ENCODE measurements around the gene PRDM12.
A peak's percentile ranks its signal among the peaks of the same experiment; 100 is the strongest.

The PRDM12 gene

GRCh38 chr9:130634191-130634768 is 30.1 kb upstream of the PRDM12 start (continued):
- no peak for TF ChIP-seq PRDM10 (tag by site-specific recombination; IDR thresholded peaks at IDR 0.05)
- TF ChIP-seq KLF1 (tag by site-specific recombination; IDR thresholded peaks at IDR 0.05) = no peak
- no peak for TF ChIP-seq AEBP2 (tag by site-specific recombination; IDR thresholded peaks at IDR 0.05; ENCODE audit: borderline replicate concordance)
- TF ChIP-seq TRIM28 (IDR thresholded peaks at IDR 0.05; ENCODE audit: borderline replicate concordance, low read length) = no peak
- no peak for TF ChIP-seq KLF10 (tag by site-specific recombination; IDR thresholded peaks at IDR 0.05)
- no peak for TF ChIP-seq BCL11B (tag by site-specific recombination; IDR thresholded peaks at IDR 0.05; ENCODE audit: low read depth)

GRCh38 chr9:130634801-130635200 is 29.6 kb upstream of the PRDM12 start:
- Histone ChIP-seq H3K4me1 (ENCODE audit: control insufficient read depth, insufficient read depth, low read length) (no peaks in the 10 kb centered on the region), H3K36me3 (ENCODE audit: control insufficient read depth in 2 of 2, insufficient read depth in 1 of 2, low read length in 2 of 2) (peaks cover 0 to 82% of the 10 kb centered on the region in 2 experiments; a peak in 2 of 3 replicates), H3K9me3 (ENCODE audit: control insufficient read depth, insufficient read depth, low read depth, low read length) (no peaks in the 10 kb centered on the region), H3K27ac (ENCODE audit: extremely low read depth, low read depth, low read length) (no peak overlapping the region), H3K4me3 (ENCODE audit: low read depth, low read length) (no peak overlapping the region)
- ChIA-PET POLR2A (no interaction called here), CTCF (interaction anchor here (0.6 kb wide), 1 partner anchor 362 kb away, joined by 3 read pairs; no protein-coding TSS in a partner anchor)
- TF ChIP-seq KLF9 (tag by site-specific recombination; IDR thresholded peaks at IDR 0.05; ENCODE audit: low read depth) (peak; percentile 65), ZNF660 (tag by site-specific recombination; IDR thresholded peaks at IDR 0.05) (no peak), ZBTB48 (tag by site-specific recombination; IDR thresholded peaks at IDR 0.05) (no peak), ZNF202 (tag by site-specific recombination; IDR thresholded peaks at IDR 0.05; ENCODE audit: borderline replicate concordance) (no peak), ZNF24 (tag by site-specific recombination; IDR thresholded peaks at IDR 0.05) (no peak), ZNF302 (tag by site-specific recombination; IDR thresholded peaks at IDR 0.05; ENCODE audit: low read depth) (no peak), ZNF837 (tag by site-specific recombination; IDR thresholded peaks at IDR 0.05) (no peak), ZNF561 (tag by site-specific recombination; IDR thresholded peaks at IDR 0.05; ENCODE audit: borderline replicate concordance) (no peak)

GRCh38 chr9:130635306-130635705 is 29.1 kb upstream of the PRDM12 start:
- H3K9me3 ChIP-seq (ENCODE audit: control insufficient read depth, insufficient read depth, low read depth, low read length) = no peaks in the 10 kb centered on the region
- no peaks in the 10 kb centered on the region for H3K4me1 ChIP-seq (ENCODE audit: control insufficient read depth, insufficient read depth, low read length)
- H3K4me3 ChIP-seq (ENCODE audit: low read depth, low read length) = no peak overlapping the region
- POLR2A ChIA-PET = no interaction called here
- H3K27ac ChIP-seq (ENCODE audit: extremely low read depth, low read depth, low read length) = no peak overlapping the region
- CTCF ChIA-PET = interaction anchor here (0.6 to 1.0 kb wide), 2 partner anchors 49 to 362 kb away, joined by 3 read pairs; no protein-coding TSS in a partner anchor
- peaks cover 0 to 77% of the 10 kb centered on the region in 2 experiments; a peak in 2 of 3 replicates for H3K36me3 ChIP-seq (ENCODE audit: control insufficient read depth in 2 of 2, insufficient read depth in 1 of 2, low read length in 2 of 2)
- TF ChIP-seq YY1 (tag by site-specific recombination; IDR thresholded peaks at IDR 0.05) (no peak), ZNF777 (tag by site-specific recombination; IDR thresholded peaks at IDR 0.05; ENCODE audit: borderline replicate concordance) (no peak), ZNF843 (tag by site-specific recombination; IDR thresholded peaks at IDR 0.05) (no peak), ZNF155 (tag by site-specific recombination; IDR thresholded peaks at IDR 0.05) (no peak), KLF10 (tag by site-specific recombination; IDR thresholded peaks at IDR 0.05) (no peak), SP3 (tag by site-specific recombination; IDR thresholded peaks at IDR 0.05) (no peak), CTCF (tag by site-specific recombination; IDR thresholded peaks at IDR 0.05) (no peak), PBX3 (CRISPR knock-in tag; IDR thresholded peaks at IDR 0.05) (no peak), BCL11B (tag by site-specific recombination; IDR thresholded peaks at IDR 0.05; ENCODE audit: low read depth) (no peak)

All from HEK293 (cell line).